ENCODE data around the gene OXCT1. TPM values are rescaled to one million over a fixed set of nuclear protein-coding genes. Genes with fewer than 3 reads are reported as not detected.

Gene OXCT1
- total and polyA plus RNA-seq, 4 experiments from 2014 or later: 30.1 to 37.5 (median 33.1) TPM

DNA sequence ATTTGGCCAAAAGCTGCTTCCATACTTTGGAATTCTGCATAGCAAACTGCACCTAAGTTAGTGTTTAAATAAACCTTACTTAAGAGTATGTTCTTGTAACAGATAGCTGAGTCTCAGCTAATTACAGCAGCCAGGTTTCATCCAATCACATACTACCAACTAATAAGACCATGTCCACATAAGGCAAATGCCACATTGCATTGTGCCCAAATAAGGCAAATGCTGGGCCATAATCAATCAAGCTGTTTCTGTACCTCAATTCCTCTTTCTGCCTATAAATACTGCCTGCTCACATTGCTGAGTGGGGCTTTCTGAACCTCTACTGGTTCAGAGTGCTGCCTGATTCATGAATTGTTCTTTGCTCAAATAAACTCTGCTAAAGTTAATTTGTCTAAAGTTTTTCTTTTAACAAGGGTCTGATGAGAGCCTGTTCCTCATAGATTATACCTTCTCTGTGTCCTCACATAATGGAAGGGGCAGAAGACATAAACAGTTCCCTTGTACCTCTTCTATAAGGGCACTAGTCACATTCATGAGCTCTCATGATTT, 4.4 kb upstream of the OXCT1 start:
- H3K4me1 ChIP-seq (ENCODE audit: insufficient read depth, low read length): peaks cover 12% of the 10 kb centered on the region
- peaks cover 0 to 6% of the 10 kb centered on the region in 2 donors for H3K36me3 Mint-ChIP-seq
- H3K27me3 ChIP-seq (ENCODE audit: insufficient read depth, low read length): no peaks in the 10 kb centered on the region
- POLR2A ChIA-PET (ENCODE audit: partially characterized antibody): interaction anchor here (0.5 to 2.1 kb wide), 2 partner anchors 30 to 1167 kb away, joined by 6 to 8 read pairs; partner anchors contain the start of gene RIMOC1
- peak overlapping the region in 2 of 7 donors; percentile 32 to 48 for H3K27ac Mint-ChIP-seq
- no peaks in the 10 kb centered on the region for H3K36me3 ChIP-seq (ENCODE audit: insufficient read depth, low read length)
- peaks cover 0 to 2% (median 0%) of the 10 kb centered on the region in 8 donors for H3K9me3 Mint-ChIP-seq
- no peak overlapping the region for H3K27ac ChIP-seq (ENCODE audit: low read depth, low read length)
- no peak for DNase-seq
- intact Hi-C loops (cut with micrococcal nuclease): loop anchor here (5.0 kb wide), 1 partner anchor 1033 kb away; no protein-coding TSS in a partner anchor
- peaks cover 8 to 30% (median 10%) of the 10 kb centered on the region in 4 donors for H3K4me1 Mint-ChIP-seq
- CTCF ChIA-PET (ENCODE audit: partially characterized antibody): no interaction called here
- peaks cover 1 to 2% of the 10 kb centered on the region in 2 donors for H3K27me3 Mint-ChIP-seq
- peak overlapping the region in 1 of 8 donors; percentile 45 for H3K4me3 Mint-ChIP-seq
- no peak overlapping the region for H3K4me3 ChIP-seq (ENCODE audit: low read length in 2 of 2)
- H3K9me3 ChIP-seq (ENCODE audit: control insufficient read depth in 1 of 2, low read length in 2 of 2): no peaks in the 10 kb centered on the region

DNA sequence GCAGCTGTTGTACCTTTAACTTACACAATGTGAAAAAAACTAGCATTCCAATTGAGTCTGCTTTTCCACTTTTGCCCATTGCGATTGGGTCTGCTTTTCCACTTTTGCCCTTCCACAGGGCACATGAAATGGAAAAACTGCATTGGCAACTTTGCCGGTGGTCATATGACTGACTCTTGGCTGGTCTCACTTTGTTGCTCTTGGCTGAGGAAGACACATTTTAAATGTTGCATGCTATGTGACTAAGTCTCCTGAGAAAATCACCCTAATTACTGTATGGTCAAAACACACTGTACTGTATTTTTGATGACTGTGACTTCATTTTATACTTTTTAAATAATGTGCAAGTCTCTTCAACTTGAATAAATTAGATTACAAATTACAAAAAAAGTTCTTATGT, 1.6 kb upstream of the OXCT1 start:
- intact Hi-C loops (cut with micrococcal nuclease): loop anchor here (5.0 kb wide), 1 partner anchor 1035 kb away; no protein-coding TSS in a partner anchor
- Mint-ChIP-seq H3K9me3 (peaks cover 0 to 2% (median 0%) of the 10 kb centered on the region in 8 donors), H3K4me1 (peaks cover 23 to 58% (median 31%) of the 10 kb centered on the region in 4 donors)

DNA sequence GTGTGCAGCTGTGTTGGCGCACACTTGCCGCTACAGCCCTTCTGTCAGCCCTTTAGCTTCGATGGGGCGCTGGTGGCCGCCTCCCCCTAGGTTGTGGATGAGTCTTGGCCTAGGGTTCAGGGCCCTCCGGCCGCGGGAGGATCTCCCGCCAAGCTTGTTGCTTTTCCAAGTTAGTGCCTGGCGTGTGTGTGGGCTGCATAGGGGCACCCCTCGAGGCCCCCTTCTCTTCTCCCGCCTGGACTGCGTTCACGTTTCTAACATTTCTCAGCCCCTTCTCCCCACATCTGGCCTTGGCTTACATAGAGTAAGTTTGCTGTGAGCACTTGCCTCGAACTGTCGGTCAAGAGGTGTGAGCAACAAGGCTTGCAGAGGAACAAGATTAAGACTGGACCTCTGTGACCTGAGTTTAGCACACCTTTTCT, 413 bp upstream of the OXCT1 start:
- ChIA-PET CTCF (ENCODE audit: partially characterized antibody) (interaction anchor here (0.5 to 1.9 kb wide), 4 partner anchors 15 to 1613 kb away, joined by 3 to 11 read pairs (median 3); partner anchors contain the start of genes RIMOC1 and TMEM267), POLR2A (ENCODE audit: partially characterized antibody) (interaction anchor here (0.6 to 3.7 kb wide), 13 partner anchors 12 to 1613 kb away, joined by 3 to 79 read pairs (median 5); partner anchors contain the start of genes FBXO4, RIMOC1 and TMEM267)
- Mint-ChIP-seq H3K36me3 (peaks cover 0 to 6% of the 10 kb centered on the region in 2 donors), H3K4me3 (peak overlapping the region; percentile 85 to 96 (median 91)), H3K27ac (peak overlapping the region; percentile 94 to 99 (median 97)), H3K9me3 (peaks cover 0 to 2% (median 0%) of the 10 kb centered on the region in 8 donors), H3K27me3 (no peaks in the 10 kb centered on the region), H3K4me1 (peaks cover 33 to 68% (median 41%) of the 10 kb centered on the region in 4 donors)
- Histone ChIP-seq H3K27ac (ENCODE audit: low read depth, low read length) (peak overlapping the region; percentile 93), H3K4me1 (ENCODE audit: insufficient read depth, low read length) (peaks cover 48% of the 10 kb centered on the region), H3K36me3 (ENCODE audit: insufficient read depth, low read length) (no peaks in the 10 kb centered on the region), H3K9me3 (ENCODE audit: control insufficient read depth in 1 of 2, low read length in 2 of 2) (no peaks in the 10 kb centered on the region), H3K4me3 (ENCODE audit: low read length in 2 of 2) (peak overlapping the region; percentile 59 to 74), H3K27me3 (ENCODE audit: insufficient read depth, low read length) (no peaks in the 10 kb centered on the region)
- intact Hi-C loops (cut with micrococcal nuclease): loop anchor here (1.0 to 5.0 kb wide), 3 partner anchors 34 to 1037 kb away; partner anchors contain the start of genes FBXO4 and RIMOC1
- DNase-seq: no peak

More for the DNA sequence above, 1.6 kb upstream of the OXCT1 start:
- Mint-ChIP-seq H3K4me3 (peak overlapping the region in 1 of 8 donors; percentile 40), H3K36me3 (peaks cover 0 to 6% of the 10 kb centered on the region in 2 donors), H3K27me3 (no peaks in the 10 kb centered on the region), H3K27ac (peak overlapping the region in 3 of 7 donors; percentile 86 to 97 (median 94))
- Histone ChIP-seq H3K27ac (ENCODE audit: low read depth, low read length) (peak overlapping the region; percentile 93), H3K36me3 (ENCODE audit: insufficient read depth, low read length) (no peaks in the 10 kb centered on the region), H3K4me3 (ENCODE audit: low read length in 2 of 2) (no peak overlapping the region), H3K9me3 (ENCODE audit: control insufficient read depth in 1 of 2, low read length in 2 of 2) (no peaks in the 10 kb centered on the region), H3K4me1 (ENCODE audit: insufficient read depth, low read length) (peaks cover 39% of the 10 kb centered on the region), H3K27me3 (ENCODE audit: insufficient read depth, low read length) (no peaks in the 10 kb centered on the region)
- DNase-seq: no peak
- ChIA-PET CTCF (ENCODE audit: partially characterized antibody) (interaction anchor here (1.9 kb wide), 1 partner anchor 33 kb away, joined by 11 read pairs; the partner anchor contains the start of gene RIMOC1), POLR2A (ENCODE audit: partially characterized antibody) (interaction anchor here (1.0 to 3.7 kb wide), 3 partner anchors 32 to 53 kb away, joined by 5 to 79 read pairs (median 28); partner anchors contain the start of genes FBXO4 and RIMOC1)

DNA sequence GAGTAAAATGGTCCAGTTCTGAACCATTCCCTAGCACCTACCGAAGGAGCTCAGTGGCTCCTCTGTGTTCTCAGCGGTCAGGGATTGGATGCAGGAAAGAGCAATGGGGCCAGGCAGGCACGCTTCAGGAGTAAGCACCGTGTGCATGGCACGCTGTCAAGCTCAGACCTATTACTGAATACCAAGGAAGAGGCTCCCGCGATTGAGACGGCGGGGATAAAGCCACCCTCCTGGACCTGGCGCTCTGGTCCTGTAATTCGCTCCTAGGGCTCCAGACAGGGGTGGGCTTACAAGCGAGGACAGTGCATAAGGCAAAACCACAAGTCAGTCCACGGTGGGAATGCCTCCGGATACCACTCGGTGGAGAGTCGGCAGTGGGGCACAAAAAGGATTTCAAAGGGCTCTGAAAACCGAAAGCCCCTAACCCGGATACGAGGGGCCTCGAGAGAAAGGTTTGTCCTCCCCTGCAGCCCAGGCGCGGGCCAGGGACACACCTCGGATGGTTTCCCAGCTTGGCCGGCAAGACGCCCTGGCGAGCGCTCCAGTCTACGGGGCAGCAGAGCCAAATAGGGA, 988 bp downstream of the OXCT1 start:
- intact Hi-C loops (cut with micrococcal nuclease): no loop called here
- CTCF ChIA-PET (ENCODE audit: partially characterized antibody): interaction anchor here (1.1 to 2.9 kb wide), 5 partner anchors 9 to 56 kb away, joined by 4 to 10 read pairs (median 6); partner anchors contain the start of genes FBXO4 and RIMOC1
- peak in 3 of 5 donors; percentile 17 to 42 (median 33) for DNase-seq

DNA sequence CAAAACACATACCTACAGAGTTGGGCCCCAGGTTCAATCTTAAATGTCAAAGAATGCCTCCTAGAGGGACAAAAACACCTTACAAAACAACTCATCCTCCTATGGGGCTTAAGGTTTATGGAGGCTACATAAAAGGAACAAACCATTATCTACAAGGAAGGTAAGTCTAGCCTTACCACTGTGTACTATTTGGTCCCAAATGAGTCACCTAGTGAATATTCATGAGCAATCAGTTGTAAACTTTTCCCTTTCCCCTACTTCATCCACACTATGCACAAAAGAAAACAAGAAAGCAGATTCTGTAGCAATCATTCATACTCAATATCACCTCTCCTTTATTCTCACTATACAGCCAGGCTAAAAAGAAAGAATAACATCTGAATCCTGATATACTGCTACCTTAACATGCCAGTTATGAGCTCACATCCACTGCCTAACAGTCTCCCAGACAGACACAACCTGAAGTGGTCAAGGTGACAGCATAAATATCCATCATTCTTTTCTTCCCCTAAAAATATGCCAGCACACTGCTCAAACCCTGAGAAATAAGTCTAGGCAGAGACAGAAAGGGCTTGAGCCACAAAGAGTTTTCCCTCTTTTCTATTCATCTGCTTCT, 6.2 kb downstream of the OXCT1 start:
- intact Hi-C loops (cut with micrococcal nuclease): no loop called here
- H3K9me3 Mint-ChIP-seq: no peaks in the 10 kb centered on the region
- peaks cover 6 to 23% of the 10 kb centered on the region in 2 donors for H3K36me3 Mint-ChIP-seq
- H3K4me3 Mint-ChIP-seq: peak overlapping the region in 2 of 8 donors; percentile 2 to 35
- H3K4me3 ChIP-seq (ENCODE audit: low read length in 2 of 2): no peak overlapping the region
- CTCF ChIA-PET (ENCODE audit: partially characterized antibody): interaction anchor here (1.0 to 1.5 kb wide), 3 partner anchors 59 to 194 kb away, joined by 3 to 6 read pairs (median 3); no protein-coding TSS in a partner anchor
- H3K4me1 Mint-ChIP-seq: peaks cover 49 to 66% (median 58%) of the 10 kb centered on the region in 4 donors
- no peak for DNase-seq
- H3K27ac Mint-ChIP-seq: peak overlapping the region; percentile 8 to 80 (median 71)
- no peaks in the 10 kb centered on the region for H3K27me3 ChIP-seq (ENCODE audit: insufficient read depth, low read length)
- H3K36me3 ChIP-seq (ENCODE audit: insufficient read depth, low read length): peaks cover 9% of the 10 kb centered on the region
- POLR2A ChIA-PET (ENCODE audit: partially characterized antibody): interaction anchor here (1.1 to 2.9 kb wide), 3 partner anchors 8 to 41 kb away, joined by 3 to 8 read pairs (median 4); partner anchors contain the start of gene RIMOC1
- no peaks in the 10 kb centered on the region for H3K27me3 Mint-ChIP-seq
- no peak overlapping the region for H3K27ac ChIP-seq (ENCODE audit: low read depth, low read length)
- H3K9me3 ChIP-seq (ENCODE audit: control insufficient read depth in 1 of 2, low read length in 2 of 2): no peaks in the 10 kb centered on the region
- H3K4me1 ChIP-seq (ENCODE audit: insufficient read depth, low read length): peaks cover 54% of the 10 kb centered on the region

More for the DNA sequence above, 988 bp downstream of the OXCT1 start:
- H3K4me3 Mint-ChIP-seq: peak overlapping the region; percentile 85 to 96 (median 91)
- peak overlapping the region; percentile 94 to 99 (median 97) for H3K27ac Mint-ChIP-seq
- Histone ChIP-seq H3K4me3 (ENCODE audit: low read length in 2 of 2) (peak overlapping the region; percentile 74 to 81), H3K4me1 (ENCODE audit: insufficient read depth, low read length) (peaks cover 62% of the 10 kb centered on the region), H3K27ac (ENCODE audit: low read depth, low read length) (peak overlapping the region; percentile 93), H3K9me3 (ENCODE audit: control insufficient read depth in 1 of 2, low read length in 2 of 2) (no peaks in the 10 kb centered on the region), H3K27me3 (ENCODE audit: insufficient read depth, low read length) (no peaks in the 10 kb centered on the region), H3K36me3 (ENCODE audit: insufficient read depth, low read length) (no peaks in the 10 kb centered on the region)
- peaks cover 0 to 2% (median 0%) of the 10 kb centered on the region in 8 donors for H3K9me3 Mint-ChIP-seq
- peaks cover 0 to 6% of the 10 kb centered on the region in 2 donors for H3K36me3 Mint-ChIP-seq
- no peaks in the 10 kb centered on the region for H3K27me3 Mint-ChIP-seq
- peaks cover 42 to 72% (median 52%) of the 10 kb centered on the region in 4 donors for H3K4me1 Mint-ChIP-seq
- POLR2A ChIA-PET (ENCODE audit: partially characterized antibody): interaction anchor here (1.2 to 3.7 kb wide), 5 partner anchors 13 to 1615 kb away, joined by 3 to 79 read pairs (median 13); partner anchors contain the start of genes FBXO4, RIMOC1 and TMEM267

DNA sequence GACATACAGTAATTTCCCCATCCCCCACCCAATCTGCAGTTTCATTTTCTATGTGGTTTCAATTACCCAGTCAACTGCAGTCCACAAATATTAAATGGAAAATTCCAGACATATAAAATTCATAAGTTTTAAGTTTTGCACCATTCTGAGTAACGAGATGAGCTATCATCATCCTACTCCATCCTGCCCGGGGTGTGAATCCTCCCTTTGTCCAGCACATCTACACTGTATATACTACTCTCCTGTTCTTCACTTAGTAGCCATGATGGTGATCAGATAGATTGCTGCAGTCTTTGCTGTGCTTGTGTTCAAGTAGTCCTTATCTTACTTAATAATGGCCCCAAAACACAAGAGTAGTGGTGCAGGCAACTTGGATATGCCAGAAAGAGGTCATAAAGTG, 11.3 kb downstream of the OXCT1 start:
- peak overlapping the region in 6 of 7 donors; percentile 10 to 83 (median 47) for H3K27ac Mint-ChIP-seq
- H3K4me1 Mint-ChIP-seq: peaks cover 15 to 18% (median 17%) of the 10 kb centered on the region in 4 donors
- Histone ChIP-seq H3K36me3 (ENCODE audit: insufficient read depth, low read length) (peaks cover 19% of the 10 kb centered on the region), H3K9me3 (ENCODE audit: control insufficient read depth in 1 of 2, low read length in 2 of 2) (no peaks in the 10 kb centered on the region), H3K4me1 (ENCODE audit: insufficient read depth, low read length) (peaks cover 7% of the 10 kb centered on the region), H3K4me3 (ENCODE audit: low read length in 2 of 2) (no peak overlapping the region), H3K27ac (ENCODE audit: low read depth, low read length) (no peak overlapping the region), H3K27me3 (ENCODE audit: insufficient read depth, low read length) (no peaks in the 10 kb centered on the region)
- ChIA-PET POLR2A (ENCODE audit: partially characterized antibody) (interaction anchor here (0.8 to 1.2 kb wide), 2 partner anchors 12 to 45 kb away, joined by 3 to 4 read pairs; partner anchors contain the start of gene RIMOC1), CTCF (ENCODE audit: partially characterized antibody) (interaction anchor here (1.0 to 9.2 kb wide), 8 partner anchors 9 to 725 kb away, joined by 3 to 196 read pairs (median 5); partner anchors contain the start of genes FBXO4 and RIMOC1)
- no peak for DNase-seq
- intact Hi-C loops (cut with micrococcal nuclease): loop anchor here (5.0 kb wide), 1 partner anchor 1538 kb away; no protein-coding TSS in a partner anchor
- no peak overlapping the region for H3K4me3 Mint-ChIP-seq
- no peaks in the 10 kb centered on the region for H3K27me3 Mint-ChIP-seq
- H3K36me3 Mint-ChIP-seq: peaks cover 11 to 41% of the 10 kb centered on the region in 2 donors
- no peaks in the 10 kb centered on the region for H3K9me3 Mint-ChIP-seq

Measured in CD4-positive, alpha-beta memory T cell (primary cell).